ENCODE data around the gene VAPB.

GRCh38 chr20:58375759-58376352 lies 13.2 kb upstream of the VAPB start:
- TF ChIP-seq FOXM1 (IDR thresholded peaks at IDR 0.05; ENCODE audit: borderline replicate concordance) (no peak), FOXA1 (IDR thresholded peaks at IDR 0.05) (no peak), SUZ12 (IDR thresholded peaks at IDR 0.05) (no peak), SP1 (IDR thresholded peaks at IDR 0.05) (no peak)
